Tibial nerve (tissue), 4 donors: ENCODE measurements around the gene FDPS. TPM values are rescaled to one million over a fixed set of nuclear protein-coding genes. Genes with fewer than 3 reads are reported as not detected.

ENCODE experiments used
- DNase-seq, 2 donors: peaks; one replicate each; pipeline ENCODE4 v3.0.0-alpha.2; 2019; ENCODE audit warnings: low spot score in 2 of 2
- H3K27ac ChIP-seq, 4 donors: fragments of 200-600 bp; sonication (generic) in 3 of 4; one replicate each; pipeline ENCODE4 v1.5.1; 2017 to 2019; ENCODE audit warnings: mild to moderate bottlenecking in 1 of 4
- H3K27me3 ChIP-seq, 2 donors: fragments of 200-600 bp; sonication (generic) in 1 of 2; one replicate each; pipeline versions ENCODE4 v1.5.1 to v1.6.0; 2017 to 2019
- H3K36me3 ChIP-seq, 3 donors: fragments of 200-600 bp; sonication (generic); one replicate each; pipeline ENCODE4 v1.5.1; 2018 to 2019
- H3K4me1 ChIP-seq, 4 donors: fragments of 200-600 bp; sonication (generic) in 3 of 4; one replicate each; pipeline ENCODE4 v1.5.1; 2017 to 2019
- H3K4me3 ChIP-seq, 4 donors: fragments of 200-600 bp; sonication (generic) in 3 of 4; one replicate each; pipeline ENCODE4 v1.5.1; 2017 to 2019; ENCODE audit warnings: mild to moderate bottlenecking in 1 of 4, moderate library complexity in 1 of 4
- H3K9me3 ChIP-seq, 4 donors: fragments of 200-600 bp; sonication (generic) in 3 of 4; one replicate each; pipeline ENCODE4 v1.5.1; 2017 to 2019
- EP300 ChIP-seq, 2 donors: sonication (generic); formaldehyde crosslinking; IDR thresholded peaks; one replicate each; pipeline ENCODE4 v1.6.1; 2017; ENCODE audit warnings: antibody characterized with exemption in 2 of 2, mild to moderate bottlenecking in 1 of 2
- POLR2A ChIP-seq, 2 donors: fragments of 450-650 bp; IDR thresholded peaks; one replicate each; pipeline ENCODE4 v1.6.1; 2017; ENCODE audit warnings: antibody characterized with exemption in 2 of 2, mild to moderate bottlenecking in 2 of 2, moderate library complexity in 2 of 2
- WGBS, 2 donors: methylation state at CpG; one replicate each; pipeline ENCODE4 v1.1.5; 2018; 5-methylcytosine and 5-hydroxymethylcytosine counted together
- total RNA-seq, 4 donors: library from RNA; depleted of rRNA; stranded (reverse); fragments of >200 nt; gene quantifications; one replicate each; pipeline ENCODE4 v1.1.0, GENCODE V29; 2016
- TF ChIP-seq, protein P1 (sequence below), 5 experiments: fragments of 200-600 bp in 3 of 5; fragments of 450-650 bp in 2 of 5; sonication (generic) in 3 of 5; IDR thresholded peaks; one replicate each; pipeline ENCODE4 v1.5.1; 2016 to 2019; ENCODE audit warnings: antibody characterized with exemption in 5 of 5, mild to moderate bottlenecking in 3 of 5, moderate library complexity in 2 of 5

Gene FDPS
- total RNA-seq, 4 donors from 2014 or later, result 88.2 to 143 (median 125) TPM

GRCh38 chr1:155294520-155295182 is 14.0 kb upstream of the FDPS start:
- no peak for DNase-seq
- H3K9me3 ChIP-seq, result no peaks in the 10 kb centered on the region
- no peak overlapping the region for H3K27ac ChIP-seq
- peaks cover 0 to 31% of the 10 kb centered on the region in 2 donors for H3K27me3 ChIP-seq
- TF ChIP-seq POLR2A (IDR thresholded peaks at IDR 0.05), result no peak
- TF ChIP-seq, protein P1, sequence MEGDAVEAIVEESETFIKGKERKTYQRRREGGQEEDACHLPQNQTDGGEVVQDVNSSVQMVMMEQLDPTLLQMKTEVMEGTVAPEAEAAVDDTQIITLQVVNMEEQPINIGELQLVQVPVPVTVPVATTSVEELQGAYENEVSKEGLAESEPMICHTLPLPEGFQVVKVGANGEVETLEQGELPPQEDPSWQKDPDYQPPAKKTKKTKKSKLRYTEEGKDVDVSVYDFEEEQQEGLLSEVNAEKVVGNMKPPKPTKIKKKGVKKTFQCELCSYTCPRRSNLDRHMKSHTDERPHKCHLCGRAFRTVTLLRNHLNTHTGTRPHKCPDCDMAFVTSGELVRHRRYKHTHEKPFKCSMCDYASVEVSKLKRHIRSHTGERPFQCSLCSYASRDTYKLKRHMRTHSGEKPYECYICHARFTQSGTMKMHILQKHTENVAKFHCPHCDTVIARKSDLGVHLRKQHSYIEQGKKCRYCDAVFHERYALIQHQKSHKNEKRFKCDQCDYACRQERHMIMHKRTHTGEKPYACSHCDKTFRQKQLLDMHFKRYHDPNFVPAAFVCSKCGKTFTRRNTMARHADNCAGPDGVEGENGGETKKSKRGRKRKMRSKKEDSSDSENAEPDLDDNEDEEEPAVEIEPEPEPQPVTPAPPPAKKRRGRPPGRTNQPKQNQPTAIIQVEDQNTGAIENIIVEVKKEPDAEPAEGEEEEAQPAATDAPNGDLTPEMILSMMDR (IDR thresholded peaks at IDR 0.05), result no peak
- peaks cover 0 to 10% (median 3%) of the 10 kb centered on the region in 4 donors for H3K4me1 ChIP-seq
- H3K36me3 ChIP-seq, result peaks cover 0 to 4% (median 0%) of the 10 kb centered on the region in 3 donors
- peak overlapping the region in 1 of 4 donors; percentile 23 for H3K4me3 ChIP-seq
- WGBS, 2 donors, result 22 to 40% methylated on average over 40 to 41 of the region's 46 CpGs

DNA sequence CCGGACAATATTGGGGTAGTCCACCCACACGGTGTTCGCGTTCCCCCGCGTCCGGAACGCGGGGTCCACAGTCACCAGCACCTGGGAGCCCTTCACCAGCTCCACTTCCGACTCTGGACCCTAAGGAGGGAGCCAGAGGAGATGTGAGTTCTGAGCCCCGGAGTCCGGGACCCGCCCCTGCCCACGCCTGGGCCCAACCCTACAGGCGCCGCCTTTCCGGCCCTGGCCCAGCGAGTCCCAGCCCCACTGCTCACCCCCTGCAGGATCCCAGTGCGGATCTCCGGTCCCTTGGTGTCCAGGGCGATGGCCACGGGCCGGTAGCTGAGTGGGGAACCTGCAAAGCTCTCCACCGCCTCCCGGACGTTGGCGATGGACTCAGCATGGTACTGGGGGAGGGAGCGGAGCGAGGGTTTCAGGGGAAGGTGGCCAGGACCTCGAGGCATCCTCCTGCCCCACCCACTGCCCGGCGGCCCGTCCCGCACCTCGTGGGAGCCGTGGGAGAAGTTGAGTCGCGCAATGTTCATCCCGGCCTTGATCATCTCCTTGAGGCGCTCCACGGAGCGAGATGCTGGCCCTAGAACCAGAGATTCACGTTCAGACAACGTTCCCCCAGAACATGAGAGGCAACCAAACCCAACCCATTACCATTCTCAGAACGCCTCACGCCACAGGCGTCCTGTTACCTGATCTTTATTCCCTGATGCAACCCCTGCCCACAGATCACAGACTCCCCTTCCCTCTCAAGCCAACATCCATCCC is 13.3 kb upstream of the FDPS start:
- TF ChIP-seq, protein P1 (IDR thresholded peaks at IDR 0.05), result no peak
- TF ChIP-seq EP300 (IDR thresholded peaks at IDR 0.05) (no peak), POLR2A (IDR thresholded peaks at IDR 0.05) (no peak)
- Histone ChIP-seq H3K9me3 (no peaks in the 10 kb centered on the region), H3K4me1 (peaks cover 0 to 10% (median 3%) of the 10 kb centered on the region in 4 donors), H3K36me3 (no peaks in the 10 kb centered on the region), H3K27ac (no peak overlapping the region), H3K27me3 (peaks cover 0 to 31% of the 10 kb centered on the region in 2 donors), H3K4me3 (peak overlapping the region in 1 of 4 donors; percentile 23)
- WGBS, 2 donors, result 12% methylated on average over 43 to 44 of the region's 47 CpGs
- no peak for DNase-seq

DNA sequence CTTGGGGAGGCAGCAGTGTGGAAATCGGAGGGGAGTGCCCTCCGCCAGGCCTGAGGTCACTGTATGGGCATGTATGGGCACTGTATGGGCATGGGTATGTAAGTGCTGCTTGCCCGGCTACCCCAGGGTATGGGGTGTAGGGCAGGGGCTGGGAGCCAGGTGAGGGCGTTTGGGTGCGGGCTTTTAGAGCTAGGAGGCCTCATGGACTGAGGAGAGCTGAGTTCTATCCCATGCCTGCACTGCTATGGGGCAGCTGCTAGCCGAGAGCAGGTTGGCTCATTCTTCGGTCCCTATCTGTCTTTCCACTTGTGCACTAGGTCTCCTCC is 12.8 kb upstream of the FDPS start:
- no peak for DNase-seq
- no peak overlapping the region for H3K27ac ChIP-seq
- 84 to 85% methylated on average over 7 of the region's 7 CpGs for WGBS, 2 donors
- H3K9me3 ChIP-seq, result no peaks in the 10 kb centered on the region
- H3K4me3 ChIP-seq, result no peak overlapping the region
- peaks cover 0 to 31% of the 10 kb centered on the region in 2 donors for H3K27me3 ChIP-seq
- H3K4me1 ChIP-seq, result peaks cover 0 to 10% (median 3%) of the 10 kb centered on the region in 4 donors
- TF ChIP-seq EP300 (IDR thresholded peaks at IDR 0.05), result no peak
- TF ChIP-seq, protein P1 (IDR thresholded peaks at IDR 0.05), result no peak
- TF ChIP-seq POLR2A (IDR thresholded peaks at IDR 0.05), result no peak
- no peaks in the 10 kb centered on the region for H3K36me3 ChIP-seq

GRCh38 chr1:155296661-155297060 is 12.0 kb upstream of the FDPS start:
- H3K27ac ChIP-seq, result no peak overlapping the region
- H3K9me3 ChIP-seq, result no peaks in the 10 kb centered on the region
- peaks cover 0 to 31% of the 10 kb centered on the region in 2 donors for H3K27me3 ChIP-seq
- no peak overlapping the region for H3K4me3 ChIP-seq
- 85 to 91% methylated on average over 3 of the region's 3 CpGs for WGBS, 2 donors
- TF ChIP-seq EP300 (IDR thresholded peaks at IDR 0.05) (no peak), POLR2A (IDR thresholded peaks at IDR 0.05) (no peak)
- TF ChIP-seq, protein P1 (IDR thresholded peaks at IDR 0.05), result no peak
- no peaks in the 10 kb centered on the region for H3K36me3 ChIP-seq
- H3K4me1 ChIP-seq, result peaks cover 0 to 10% (median 3%) of the 10 kb centered on the region in 4 donors
- no peak for DNase-seq

DNA sequence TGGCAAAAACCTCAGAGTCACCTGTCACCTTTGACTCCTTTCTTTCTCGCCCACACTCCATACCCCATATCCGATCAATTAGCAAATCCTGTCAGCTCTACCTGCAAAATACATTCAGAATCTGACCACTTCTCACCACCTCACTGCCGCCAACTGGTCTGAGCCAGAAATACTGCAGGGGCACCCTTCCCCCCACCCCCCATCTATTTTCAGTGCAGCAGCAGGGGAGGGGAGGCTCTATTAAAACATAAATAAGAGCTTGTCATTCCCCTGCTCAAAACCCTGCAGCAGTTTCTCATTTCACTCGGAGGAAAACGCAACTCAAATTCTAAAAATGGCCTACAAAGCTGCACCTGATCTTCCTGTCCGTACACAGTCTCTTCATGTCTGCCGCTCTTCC is 11.3 kb upstream of the FDPS start:
- H3K36me3 ChIP-seq, result no peaks in the 10 kb centered on the region
- no peak for DNase-seq
- H3K27ac ChIP-seq, result no peak overlapping the region
- TF ChIP-seq POLR2A (IDR thresholded peaks at IDR 0.05), result no peak
- WGBS, 2 donors, result 62 to 71% methylated on average over 7 of the region's 7 CpGs
- H3K9me3 ChIP-seq, result no peaks in the 10 kb centered on the region
- H3K4me3 ChIP-seq, result no peak overlapping the region
- H3K4me1 ChIP-seq, result peaks cover 0 to 10% (median 3%) of the 10 kb centered on the region in 4 donors
- peaks cover 0 to 31% of the 10 kb centered on the region in 2 donors for H3K27me3 ChIP-seq
